H1 (cell line): Measurements from ENCODE around the gene NELFCD. TPM values are rescaled to one million over a fixed set of nuclear protein-coding genes. Genes with fewer than 3 reads are reported as not detected.

Experiments used
- CTCF ChIA-PET: fragments of 300-600 bp; sonication (Branson Sonifier 250); formaldehyde crosslinking; loops from one replicate; lab custom pipeline; 2021; ENCODE audit not compliant: partially characterized antibody; lab: Charles Lee
- POLR2A ChIA-PET: fragments of 300-600 bp; sonication (Branson Sonifier 250); formaldehyde crosslinking; loops from one replicate; lab custom pipeline; 2021; ENCODE audit warnings: inconsistent platforms; ENCODE audit not compliant: partially characterized antibody; lab: Charles Lee
- DNase-seq, 2 experiments: peaks; one replicate each; pipeline versions ENCODE4 v3.0.0 to v3.0.0-alpha.2; 2010 to 2022; ENCODE audit warnings: low spot score in 2 of 2, low read depth in 1 of 2, mixed read lengths in 1 of 2
- FAIRE-seq: peaks from 2 replicates; lab custom pipeline; 2011; peaks lifted over from hg19 to GRCh38; lab: Jason Lieb, UNC
- H2AFZ ChIP-seq: 2 replicates; pipeline ENCODE4 v1.8.1; 2012; ENCODE audit warnings: low read length, inconsistent platforms
- H2AK5ac ChIP-seq: 2 replicates; pipeline ENCODE4 v1.6.1; 2013; ENCODE audit warnings: low read depth, low read length
- H2BK120ac ChIP-seq: replicated peaks from 2 replicates; pipeline ENCODE3; 2013; ENCODE audit warnings: low read depth, low read length, inconsistent platforms
- H2BK12ac ChIP-seq: 2 replicates; pipeline ENCODE4 v1.6.1; 2013; ENCODE audit warnings: low read depth, low read length
- H2BK15ac ChIP-seq: 2 replicates; pipeline ENCODE4 v1.6.1; 2013; ENCODE audit warnings: low read length
- H2BK20ac ChIP-seq: 2 replicates; pipeline ENCODE4 v1.6.1; 2013; ENCODE audit warnings: low read length
- H2BK5ac ChIP-seq: 2 replicates; pipeline ENCODE4 v1.6.1; 2013; ENCODE audit warnings: low read depth, low read length
- H3K14ac ChIP-seq: 2 replicates; pipeline ENCODE4 v1.6.1; 2013; ENCODE audit warnings: inconsistent platforms; ENCODE audit not compliant: insufficient read length
- H3K18ac ChIP-seq: 2 replicates; pipeline ENCODE4 v1.6.1; 2013; ENCODE audit warnings: low read length; ENCODE audit errors: extremely low read depth
- H3K23ac ChIP-seq: 2 replicates; pipeline ENCODE4 v1.6.1; 2013; ENCODE audit warnings: inconsistent platforms; ENCODE audit not compliant: insufficient read length
- H3K23me2 ChIP-seq: 2 replicates; pipeline ENCODE4 v1.6.1; 2013; ENCODE audit warnings: low read depth, low read length
- H3K27ac ChIP-seq: 2 replicates; pipeline ENCODE4 v1.6.1; 2011; ENCODE audit warnings: low read depth, low read length, inconsistent platforms
- H3K27me3 ChIP-seq, 4 experiments: replicated peaks in 1 of 4; 1 replicate in 1 of 4; 2 replicates in 3 of 4; pipeline versions ENCODE4 v1.6.1 to v1.8.1; 2011 to 2013; ENCODE audit warnings: low read length in 3 of 4, mild to moderate bottlenecking in 3 of 4, inconsistent platforms in 2 of 4, mixed read lengths in 2 of 4, moderate library complexity in 1 of 4; ENCODE audit not compliant: control insufficient read depth in 3 of 4, insufficient read depth in 3 of 4; ENCODE audit errors: extremely low read depth in 1 of 4
- H3K36me3 ChIP-seq, 4 experiments: 2 replicates each; pipeline versions ENCODE4 v1.6.1 to v1.8.1; 2011 to 2013; ENCODE audit warnings: mild to moderate bottlenecking in 4 of 4, low read length in 3 of 4, moderate library complexity in 2 of 4, control low read depth in 1 of 4, inconsistent platforms in 1 of 4; ENCODE audit not compliant: insufficient read depth in 4 of 4, control insufficient read depth in 2 of 4
- H3K4ac ChIP-seq: replicated peaks from 2 replicates; pipeline ENCODE3; 2013; ENCODE audit warnings: low read length, low read depth, mixed read lengths, inconsistent platforms; ENCODE audit not compliant: insufficient read length
- H3K4me1 ChIP-seq, 4 experiments: replicated peaks in 1 of 4; 1 replicate in 1 of 4; 2 replicates in 3 of 4; pipeline versions ENCODE4 v1.6.1 to v1.8.1; 2011 to 2013; ENCODE audit warnings: low read length in 3 of 4, inconsistent platforms in 2 of 4, mixed read lengths in 1 of 4; ENCODE audit not compliant: insufficient read depth in 4 of 4, control insufficient read depth in 3 of 4
- H3K4me2 ChIP-seq, 2 experiments: 2 replicates each; pipeline versions ENCODE4 v1.6.1 to v1.8.1; 2011 to 2013; ENCODE audit warnings: low read depth in 2 of 2, low read length in 2 of 2, control low read depth in 1 of 2, inconsistent platforms in 1 of 2, mild to moderate bottlenecking in 1 of 2; ENCODE audit not compliant: insufficient read depth in 1 of 2
- H3K4me3 ChIP-seq, 4 experiments: fragments of 200-600, 300-600 bp in 1 of 4; sonication (generic), shearing (Covaris generic), sonication (Bioruptor Twin) in 1 of 4; 2 replicates each; pipeline versions ENCODE4 v1.5.1 to v1.8.1; 2011 to 2016; ENCODE audit warnings: low read length in 4 of 4, low read depth in 3 of 4, control low read depth in 2 of 4, inconsistent platforms in 2 of 4, mild to moderate bottlenecking in 2 of 4, mixed read lengths in 1 of 4, moderate library complexity in 1 of 4; ENCODE audit not compliant: insufficient read depth in 2 of 4; ENCODE audit errors: extremely low read depth in 1 of 4
- H3K56ac ChIP-seq: replicated peaks from 2 replicates; pipeline ENCODE3; 2013; ENCODE audit warnings: low read depth, mild to moderate bottlenecking, mixed read lengths, low read length, inconsistent platforms; ENCODE audit not compliant: insufficient read length
- H3K79me1 ChIP-seq: 2 replicates; pipeline ENCODE4 v1.6.1; 2013; ENCODE audit warnings: low read depth, low read length, control low read depth
- H3K79me2 ChIP-seq, 2 experiments: 2 replicates each; pipeline versions ENCODE4 v1.6.1 to v1.8.1; 2012 to 2013; ENCODE audit warnings: low read length in 2 of 2, mild to moderate bottlenecking in 2 of 2, inconsistent platforms in 1 of 2; ENCODE audit not compliant: insufficient read depth in 2 of 2, control insufficient read depth in 1 of 2
- H3K9ac ChIP-seq, 4 experiments: replicated peaks in 1 of 4; 1 replicate in 1 of 4; 2 replicates in 3 of 4; pipeline versions ENCODE4 v1.6.1 to v1.8.1; 2011 to 2013; ENCODE audit warnings: low read depth in 3 of 4, low read length in 3 of 4, control low read depth in 2 of 4, mild to moderate bottlenecking in 2 of 4, moderate library complexity in 2 of 4, inconsistent platforms in 1 of 4; ENCODE audit errors: extremely low read depth in 1 of 4
- H3K9me3 ChIP-seq, 2 experiments: 2 replicates each; pipeline versions ENCODE4 v1.6.1 to v1.8.1; 2012 to 2013; ENCODE audit warnings: mild to moderate bottlenecking in 2 of 2, moderate library complexity in 2 of 2, control low read depth in 1 of 2, inconsistent platforms in 1 of 2, low read depth in 1 of 2, low read length in 1 of 2, mixed read lengths in 1 of 2; ENCODE audit not compliant: insufficient read depth in 2 of 2
- H4K20me1 ChIP-seq, 2 experiments: replicated peaks in 1 of 2; 2 replicates each; pipeline versions ENCODE3 to v1.8.1; 2011 to 2013; ENCODE audit warnings: inconsistent platforms in 2 of 2, low read length in 2 of 2, mild to moderate bottlenecking in 1 of 2; ENCODE audit not compliant: insufficient read depth in 2 of 2, control insufficient read depth in 1 of 2
- H4K5ac ChIP-seq: 2 replicates; pipeline ENCODE4 v1.6.1; 2013; ENCODE audit warnings: low read length, low read depth, mixed read lengths, inconsistent platforms; ENCODE audit not compliant: insufficient read length
- H4K8ac ChIP-seq: 2 replicates; pipeline ENCODE4 v1.8.0; 2013; ENCODE audit warnings: mild to moderate bottlenecking, moderate library complexity, low read length, inconsistent platforms; ENCODE audit not compliant: insufficient read depth; ENCODE audit errors: extremely low read depth
- H4K91ac ChIP-seq: replicated peaks from 2 replicates; pipeline ENCODE3; 2013; ENCODE audit warnings: low read length, mixed read lengths, inconsistent platforms; ENCODE audit not compliant: insufficient read length
- WGBS, 2 experiments: shearing (Covaris generic) in 1 of 2; methylation state at CpG; one replicate each; pipeline versions ENCODE4 v1.1.6 to v1.1.7; 2013 to 2015; ENCODE audit warnings: low lambda C conversion rate in 2 of 2, mixed read lengths in 2 of 2, inconsistent platforms in 1 of 2, low coverage in 1 of 2, missing lambda C conversion rate in 1 of 2; ENCODE audit not compliant: insufficient replicate concordance in 2 of 2, insufficient coverage in 1 of 2, insufficient read length in 1 of 2; ENCODE audit errors: extremely low coverage in 1 of 2, missing lambda C conversion rate in 1 of 2; 5-methylcytosine and 5-hydroxymethylcytosine counted together
- polyA plus RNA-seq, 7 experiments: library from polyadenylated mRNA; depleted of rRNA in 3 of 7; stranded (reverse) in 5 of 7; unstranded in 2 of 7; fragments of >200 nt in 5 of 7; fragments of 200-250 nt in 2 of 7; gene quantifications; 1 replicate in 5 of 7; 2 replicates in 1 of 7; 4 replicates in 1 of 7; pipeline versions ENCODE4 v1.2.1 to v1.2.3, GENCODE V29; 2011 to 2013; ENCODE audit warnings: missing spikeins in 2 of 7, mixed read lengths in 2 of 7
- total RNA-seq: library from RNA; stranded (reverse); fragmentation: NEBNext Ultra II Directional; extraction: Animal tissue kit (Norgen Biotek cat#: 25700); gene quantifications from 2 replicates; pipeline ENCODE4 v1.2.1, GENCODE V29; 2021

The NELFCD gene
- total and polyA plus RNA-seq, 2 of the 8 experiments (the other 6 are each of a cell fraction or from before 2014, with no cell fraction given) = 35.5 to 59.6 TPM

- no peak for FAIRE-seq
- WGBS, 2 experiments = 87% methylated on average over 3 of the region's 3 CpGs; no CpG with 5 or more reads in 1 of the 2 experiments
- H3K27ac ChIP-seq = no peak overlapping the region
- H4K5ac ChIP-seq = no peak overlapping the region
- no peak overlapping the region for H4K8ac ChIP-seq
- H3K9ac ChIP-seq = no peak overlapping the region
- no peak overlapping the region for H2AFZ ChIP-seq
- no peaks in the 10 kb centered on the region for H3K4me1 ChIP-seq
- CTCF ChIA-PET = interaction anchor here (1.2 kb wide), 1 partner anchor 32 kb away, joined by 4 read pairs; no protein-coding TSS in a partner anchor
- no peaks in the 10 kb centered on the region for H3K9me3 ChIP-seq
- no peak overlapping the region for H3K4me3 ChIP-seq
- no peak overlapping the region for H3K56ac ChIP-seq
- no peak overlapping the region for H2BK5ac ChIP-seq
- no peaks in the 10 kb centered on the region for H3K27me3 ChIP-seq
- no peak overlapping the region for H3K4me2 ChIP-seq
- no peaks in the 10 kb centered on the region for H4K20me1 ChIP-seq
- H2BK15ac ChIP-seq = no peak overlapping the region
- POLR2A ChIA-PET = no interaction called here
- H3K36me3 ChIP-seq = no peaks in the 10 kb centered on the region; a peak in 1 of 8 replicates
- H3K23me2 ChIP-seq = no peaks in the 10 kb centered on the region
- no peak overlapping the region for H2BK120ac ChIP-seq
- DNase-seq = no peak
- H3K79me2 ChIP-seq = no peaks in the 10 kb centered on the region
- H2BK12ac ChIP-seq = no peak overlapping the region
- H4K91ac ChIP-seq = no peak overlapping the region
- no peak overlapping the region for H2AK5ac ChIP-seq
- no peak overlapping the region for H3K18ac ChIP-seq
- no peak overlapping the region for H2BK20ac ChIP-seq
- no peak overlapping the region for H3K23ac ChIP-seq
- no peak overlapping the region for H3K14ac ChIP-seq
- H3K4ac ChIP-seq = no peak overlapping the region
- no peaks in the 10 kb centered on the region for H3K79me1 ChIP-seq
Observed at GRCh38 chr20:58941471-58941870, 39.6 kb upstream of the NELFCD start.
